Measurements from ENCODE around the gene COX6A2.

DNA sequence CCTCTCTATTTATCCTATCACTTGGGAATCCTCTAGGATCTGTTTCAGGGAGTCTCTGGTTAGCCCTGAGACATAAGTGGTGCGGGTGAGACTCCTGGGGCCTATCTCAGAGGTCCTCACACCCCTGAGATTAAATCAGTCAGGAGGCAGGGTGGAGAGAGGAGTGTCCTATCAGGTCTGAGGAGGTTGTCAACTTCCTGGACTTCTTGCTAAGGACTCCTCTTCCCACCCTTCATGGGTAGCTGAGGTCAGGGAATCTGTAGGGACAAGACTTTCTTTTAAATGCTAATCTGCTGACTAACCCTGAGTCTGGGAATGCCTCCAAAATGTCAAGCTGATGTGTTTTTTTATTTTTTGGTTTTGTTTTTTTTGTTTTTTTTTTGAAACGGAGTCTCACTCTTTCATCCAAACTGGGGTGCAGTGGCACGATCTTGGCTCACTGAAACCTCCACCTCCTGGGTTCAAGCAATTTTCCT is 24.5 kb upstream of the COX6A2 start:
- TF ChIP-seq EZH2 (IDR thresholded peaks at IDR 0.05; ENCODE audit: insufficient read depth, poor library complexity, severe bottlenecking) = no peak
- no peak for TF ChIP-seq EZH2phosphoT487 (IDR thresholded peaks at IDR 0.05; ENCODE audit: insufficient read depth, low read depth)

Data from GM23248 (cell line).